GM21576 (cell line): ENCODE data around the gene PRR3.

ENCODE experiments used
- ATAC-seq: cut with Tn5 transposase; IDR thresholded peaks from one replicate; pipeline ENCODE4 v1.9.1; 2021; ENCODE audit warnings: mild to moderate bottlenecking, moderate library complexity; ENCODE audit not compliant: unreplicated experiment

The PRR3 gene

DNA sequence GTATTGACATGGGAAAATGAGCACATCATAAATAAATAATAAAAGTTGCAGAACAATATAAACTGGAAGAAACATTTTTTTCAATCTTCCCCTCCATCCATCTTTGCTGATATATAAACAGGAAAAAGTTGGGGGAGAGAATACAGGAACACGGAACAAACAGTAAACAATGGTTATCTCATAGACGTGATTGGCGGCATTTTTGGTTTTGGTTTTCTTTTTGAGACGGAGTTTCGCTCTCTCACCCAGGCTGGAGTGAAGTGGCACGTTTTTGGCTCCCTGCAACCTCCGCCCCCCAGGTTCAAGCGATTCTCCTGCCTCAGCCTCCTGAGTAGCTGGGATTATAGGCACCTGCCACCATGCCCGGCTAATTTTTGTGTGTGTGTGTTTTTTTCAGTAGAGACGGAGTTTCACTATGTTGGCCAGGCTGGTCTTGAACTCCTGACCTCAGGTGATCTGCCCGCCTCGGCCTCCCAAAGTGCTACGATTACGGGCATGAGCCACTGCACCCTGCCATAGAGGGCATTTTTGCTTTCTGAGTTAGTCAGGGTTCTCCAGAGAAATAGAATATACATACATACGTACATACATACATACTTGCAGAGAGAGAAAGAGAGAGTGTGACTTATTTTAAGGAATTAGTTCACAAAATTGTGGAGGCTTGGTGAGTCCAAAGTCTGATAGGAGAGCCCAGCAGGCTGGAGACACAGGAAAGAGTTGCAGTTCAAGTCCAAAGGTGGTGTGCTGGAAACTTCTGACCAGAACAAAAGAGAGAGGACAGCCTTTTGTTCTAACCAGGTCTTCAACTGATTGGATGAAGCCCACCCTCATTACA is 23.4 kb upstream of the PRR3 start:
- ATAC-seq: no peak

DNA sequence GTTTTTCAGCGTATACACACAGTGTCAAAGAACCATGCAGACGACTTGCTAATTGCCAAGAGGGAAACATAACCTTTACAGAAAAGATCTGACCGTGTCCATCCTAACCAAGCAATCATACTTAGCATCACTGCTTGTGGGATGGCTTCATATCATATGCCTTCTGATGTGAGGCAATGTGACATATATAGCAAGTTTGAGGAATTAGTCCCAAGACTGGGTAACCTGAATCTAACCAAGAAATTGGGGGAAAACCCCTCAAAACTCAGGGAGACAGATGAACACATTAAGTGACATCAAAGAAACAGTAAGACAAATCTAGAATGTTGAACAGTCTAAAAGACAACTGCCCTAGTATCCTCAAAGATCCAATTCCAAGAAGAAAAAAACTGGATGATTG is 19.2 kb upstream of the PRR3 start:
- no peak for ATAC-seq

DNA sequence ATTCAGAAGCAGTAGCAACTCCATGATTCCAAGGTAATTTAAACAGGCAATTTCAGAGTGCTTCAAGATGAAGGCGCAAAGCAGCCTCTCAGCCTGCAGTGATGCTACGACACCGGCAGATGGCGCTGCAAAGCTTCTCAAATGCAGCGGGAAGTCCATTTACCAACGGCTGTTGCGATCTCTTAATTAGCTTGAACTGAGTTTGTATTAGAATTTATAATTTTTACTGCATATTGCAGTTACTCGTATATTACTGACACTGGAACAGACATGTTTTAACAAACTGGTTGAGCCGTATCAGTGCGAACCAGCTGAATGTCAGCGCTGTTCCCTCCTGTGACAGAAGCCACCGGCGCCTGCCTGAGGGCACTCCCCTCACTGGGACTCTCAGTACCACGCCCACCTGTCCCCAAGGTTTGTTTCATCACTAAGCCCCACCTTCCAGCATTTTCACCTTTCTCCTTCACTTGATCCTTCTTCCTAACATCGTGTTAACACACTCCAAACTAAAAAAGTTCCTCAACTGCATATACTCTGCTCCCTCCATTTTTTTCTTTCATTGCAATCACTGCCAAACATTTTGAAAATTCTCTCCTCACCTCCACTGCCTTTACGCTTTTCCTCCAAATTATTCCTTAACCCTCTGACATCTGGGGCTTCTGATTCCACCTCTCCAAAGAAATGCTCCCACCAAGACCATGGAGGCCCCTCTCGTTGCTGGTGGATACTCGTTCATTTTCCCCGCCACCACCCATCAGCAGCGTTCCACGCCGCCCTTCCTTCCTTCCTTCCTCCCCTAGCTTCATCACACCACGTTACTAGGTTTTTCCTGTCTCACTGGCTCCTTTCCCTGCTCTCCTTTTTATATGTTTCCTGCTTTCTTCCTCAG is 15.3 kb upstream of the PRR3 start:
- peak; percentile 49 for ATAC-seq

DNA sequence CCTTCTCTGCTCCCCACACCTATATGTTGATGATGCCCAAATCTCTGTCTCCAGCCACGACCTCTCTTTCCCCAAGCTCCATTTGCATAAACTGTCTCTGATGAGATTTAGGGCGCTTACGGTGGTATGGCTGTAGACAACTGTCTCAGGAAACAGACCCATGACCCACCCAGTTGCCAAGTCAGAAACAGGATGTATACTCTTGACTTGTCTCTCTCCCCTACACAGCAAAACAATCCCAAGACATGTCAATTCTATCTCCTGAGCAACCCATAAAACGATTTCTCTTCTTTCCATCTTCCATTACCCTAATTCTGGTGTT is 14.7 kb upstream of the PRR3 start:
- no peak for ATAC-seq

DNA sequence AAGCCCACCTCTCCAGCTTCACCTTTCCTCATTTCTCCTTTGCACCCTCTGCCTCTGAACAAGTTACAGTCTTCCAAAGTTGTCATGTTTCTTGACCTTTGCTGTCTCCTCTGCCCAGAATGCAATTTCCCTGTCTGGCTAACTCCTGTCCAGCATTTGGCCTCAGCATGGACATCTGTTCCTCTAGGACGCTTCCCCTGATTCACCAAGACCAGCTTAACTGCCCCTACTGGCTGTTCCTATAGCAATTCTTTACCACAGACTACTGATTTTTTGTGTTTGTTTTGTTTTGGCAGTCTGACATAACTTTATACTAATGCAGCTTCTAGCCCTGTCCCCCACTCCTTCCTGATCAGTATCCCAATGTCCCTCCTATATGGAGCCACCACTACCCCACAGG is 14.2 kb upstream of the PRR3 start:
- ATAC-seq: no peak

DNA sequence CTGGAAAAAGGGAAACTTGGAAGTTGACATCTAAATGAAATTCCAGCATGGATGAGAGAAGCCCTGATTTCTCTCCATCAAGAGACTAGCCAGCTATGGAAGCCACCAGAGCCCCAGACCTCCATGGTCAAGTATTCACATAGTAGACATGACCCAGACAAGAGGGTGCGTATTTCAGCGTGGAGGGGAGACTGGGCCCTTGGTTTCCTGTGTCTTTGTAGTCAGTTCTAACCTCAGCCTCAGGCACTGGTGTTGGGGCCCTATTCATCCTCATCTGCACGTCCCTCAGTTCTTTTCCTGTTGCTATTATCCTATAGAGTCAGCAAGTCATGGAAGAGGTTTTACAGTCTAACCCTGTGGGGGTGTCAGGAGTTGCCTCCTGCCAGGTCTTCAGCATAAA is 13.3 kb upstream of the PRR3 start:
- ATAC-seq: no peak

DNA sequence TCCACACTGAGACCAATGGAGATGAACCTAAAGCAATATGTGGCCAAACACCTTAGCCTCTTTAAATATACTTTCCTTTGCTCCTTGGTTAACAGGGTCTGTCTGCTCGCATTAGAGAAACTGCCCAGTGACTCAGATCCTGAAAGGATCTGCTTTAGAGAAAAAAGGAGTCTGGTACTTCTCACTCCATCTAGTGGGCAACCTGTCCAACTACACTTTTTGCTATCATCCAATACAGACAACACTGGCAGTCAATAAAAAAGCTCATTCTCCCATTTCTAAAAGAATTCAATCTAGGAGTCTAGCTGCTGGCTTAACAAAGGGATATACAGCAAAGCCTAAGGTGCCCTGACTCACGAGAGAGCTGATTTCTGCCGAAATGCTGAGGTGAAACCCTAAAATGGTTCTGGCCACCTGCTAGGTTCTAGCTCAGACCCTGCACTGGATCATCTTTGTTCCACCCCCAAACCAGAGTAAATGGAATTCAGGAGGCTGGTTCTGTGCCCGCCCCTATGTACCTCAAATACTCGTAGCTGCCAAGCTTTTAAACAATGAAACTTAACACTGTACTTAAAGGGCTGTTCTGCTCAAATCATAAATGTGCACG is 12.3 kb upstream of the PRR3 start:
- ATAC-seq: no peak

DNA sequence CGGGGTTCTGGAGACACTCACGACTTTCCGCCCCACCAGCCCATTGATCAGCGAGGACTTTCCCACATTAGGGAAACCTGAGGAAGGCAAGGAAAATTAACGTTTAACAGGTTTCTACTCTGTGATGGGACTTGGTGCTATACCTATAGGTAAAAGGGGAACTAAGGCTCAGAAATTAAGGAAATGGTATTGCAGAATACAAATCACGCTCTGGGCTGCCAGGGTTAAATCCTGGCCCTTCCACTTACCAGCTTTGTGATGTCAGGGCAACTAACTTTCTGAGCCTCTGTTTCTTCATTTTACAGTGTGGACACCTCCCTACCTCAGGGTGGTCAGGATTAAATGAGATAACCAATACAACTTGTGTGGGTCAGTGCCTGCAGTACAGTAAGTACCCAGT is 9.6 kb upstream of the PRR3 start:
- ATAC-seq: no peak

DNA sequence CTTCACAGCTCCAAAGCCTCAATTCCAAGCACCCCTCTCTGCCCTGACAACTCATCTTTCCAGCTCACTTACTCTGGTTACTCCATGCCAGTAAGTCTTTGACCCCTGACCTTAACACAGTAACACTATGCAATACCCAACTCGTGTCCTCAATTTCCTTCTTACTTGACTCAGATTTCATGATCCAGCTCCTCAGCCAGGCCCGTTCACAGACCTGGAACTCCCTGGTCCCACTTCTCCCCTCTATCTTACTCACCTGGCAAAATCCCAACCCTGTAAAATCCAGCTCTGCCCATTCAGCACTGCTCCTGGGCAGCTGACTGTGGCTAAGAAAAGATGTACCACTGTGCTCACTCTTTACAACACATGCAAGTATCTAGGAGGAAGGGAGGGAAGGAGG is 8.7 kb upstream of the PRR3 start:
- ATAC-seq: no peak

DNA sequence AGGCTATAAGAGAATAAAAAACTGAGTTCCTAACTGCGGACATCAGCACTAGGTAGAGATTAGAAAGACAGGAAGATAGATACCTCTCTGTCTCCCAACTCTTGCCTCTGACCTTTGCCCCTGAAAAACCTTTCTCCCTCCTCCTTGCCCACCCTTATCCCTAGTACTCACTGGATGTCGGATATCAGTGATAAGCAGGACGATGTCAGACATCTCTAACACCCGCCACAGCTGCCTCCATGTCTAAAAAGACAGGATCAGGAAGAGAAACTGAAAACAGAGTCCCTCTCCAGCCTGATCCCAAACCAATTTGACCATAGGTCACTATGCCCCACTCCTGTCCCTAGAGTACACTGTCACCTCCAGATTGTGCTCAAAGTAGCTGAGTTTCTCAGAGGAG is 2.7 kb upstream of the PRR3 start:
- no peak for ATAC-seq

DNA sequence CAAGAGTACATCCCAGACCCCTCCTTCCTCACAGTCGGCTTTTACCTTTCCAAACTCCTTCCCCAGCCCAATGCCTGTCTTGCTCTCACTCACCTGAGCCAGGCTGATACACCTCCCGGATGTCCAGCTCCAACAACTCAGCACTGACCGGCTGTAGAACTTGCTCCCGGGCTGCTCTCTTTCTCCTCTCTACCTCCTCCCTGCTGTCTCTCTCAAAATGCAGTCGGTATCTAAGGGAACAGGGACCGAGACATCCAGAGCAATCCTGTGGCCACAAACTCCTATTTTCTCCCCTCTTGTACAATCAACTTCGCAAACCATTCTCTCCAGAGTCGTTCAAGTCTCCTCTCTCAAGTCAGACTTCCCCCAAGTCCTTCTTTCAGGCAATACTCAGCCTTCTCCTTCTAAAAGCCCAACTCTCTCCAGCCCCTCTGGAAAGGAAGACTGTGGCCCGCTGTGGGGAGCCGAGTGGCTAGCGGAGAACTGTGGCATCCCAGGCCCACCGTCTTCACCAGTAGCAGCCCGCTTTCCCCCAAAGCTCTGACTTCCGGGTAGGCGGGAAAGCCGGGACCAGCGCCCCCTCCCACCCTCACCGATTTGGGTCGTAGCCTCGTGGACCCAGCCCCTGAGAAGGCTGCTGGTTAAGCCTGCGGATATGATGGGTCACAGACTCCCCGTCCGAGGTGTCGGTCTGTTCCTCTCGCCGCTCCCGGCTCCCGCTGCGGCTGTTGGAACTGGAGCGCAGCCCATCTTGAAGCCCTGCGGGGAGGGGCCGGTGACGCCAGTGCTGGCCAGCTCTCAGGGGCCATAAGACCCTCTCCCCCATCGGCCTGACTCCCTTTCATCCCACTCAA is 1.9 kb upstream of the PRR3 start:
- no peak for ATAC-seq

DNA sequence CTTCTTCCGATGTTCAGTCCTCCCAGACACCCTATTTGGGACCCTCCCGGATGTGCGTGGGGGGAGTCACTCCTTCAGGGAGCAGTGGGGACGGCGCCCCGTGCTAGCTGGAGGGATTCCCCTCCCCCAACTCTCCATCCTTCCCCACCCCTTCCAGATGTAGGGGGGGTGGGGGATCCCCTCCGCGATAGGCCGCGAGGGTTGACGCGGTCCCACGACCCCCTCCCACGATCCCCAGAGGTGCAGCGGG is 1.4 kb upstream of the PRR3 start:
- ATAC-seq: no peak

DNA sequence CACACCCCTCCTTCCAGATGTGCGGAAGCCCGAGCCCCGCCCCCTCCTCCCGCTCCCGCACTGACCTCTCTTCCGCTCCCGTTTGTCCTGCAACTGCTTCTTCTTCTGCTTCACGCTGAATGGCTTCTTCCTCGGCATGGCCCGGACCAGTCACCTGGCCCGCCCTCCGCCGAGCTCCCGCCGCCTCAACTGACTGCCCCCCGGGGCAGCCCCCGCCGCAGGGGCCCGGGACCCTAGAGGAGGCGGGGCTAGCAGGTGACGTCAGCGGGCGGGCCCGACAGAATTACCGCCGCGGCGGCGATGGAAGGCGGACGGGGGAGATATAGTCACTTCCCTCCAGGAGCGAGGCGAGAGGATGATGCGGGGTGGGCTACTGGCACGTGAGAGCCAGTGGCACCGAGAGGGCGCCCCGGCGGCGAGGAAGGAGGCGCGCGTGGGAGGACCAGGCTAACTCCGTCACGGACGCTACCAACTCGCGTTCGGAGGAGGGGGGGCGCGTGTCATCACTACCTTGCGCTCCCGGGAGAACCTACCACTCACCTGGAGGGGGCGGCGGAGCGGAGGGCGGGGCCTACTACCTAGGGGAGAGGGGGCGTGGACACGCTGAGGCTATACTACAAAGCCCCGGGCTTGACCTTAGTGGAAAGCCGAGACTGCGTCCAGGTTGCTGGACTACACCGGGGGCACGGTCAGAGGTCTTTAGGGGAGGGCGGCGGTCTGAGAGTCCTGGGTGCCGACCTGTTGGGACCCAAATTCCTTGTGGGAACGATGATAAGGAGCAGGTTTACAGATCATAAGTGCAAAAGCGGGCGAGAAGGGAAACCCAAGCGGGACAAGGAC is 809 bp upstream of the PRR3 start, which contains the start of gene GNL1:
GNL1 (minus strand) TSS at position 424 of the 840 bp plus-strand sequence; CDS start at position 138, 286 bp downstream.
- ATAC-seq: peak; percentile 70

DNA sequence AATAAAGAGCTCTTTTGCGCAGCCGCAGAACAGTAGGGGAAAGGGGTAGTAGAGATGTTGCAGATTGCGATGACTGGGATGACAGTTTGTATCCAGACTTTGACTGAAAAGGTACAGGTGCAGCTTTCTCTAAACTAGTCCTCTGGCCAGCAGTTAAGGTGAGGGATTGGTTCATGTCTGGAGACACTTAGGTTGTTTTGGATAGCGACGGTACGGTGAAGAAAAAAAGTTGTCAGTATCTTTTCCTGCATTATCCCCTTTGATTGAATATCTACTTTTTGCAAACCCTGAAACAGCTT is 537 bp downstream of the PRR3 start:
- ATAC-seq: no peak

DNA sequence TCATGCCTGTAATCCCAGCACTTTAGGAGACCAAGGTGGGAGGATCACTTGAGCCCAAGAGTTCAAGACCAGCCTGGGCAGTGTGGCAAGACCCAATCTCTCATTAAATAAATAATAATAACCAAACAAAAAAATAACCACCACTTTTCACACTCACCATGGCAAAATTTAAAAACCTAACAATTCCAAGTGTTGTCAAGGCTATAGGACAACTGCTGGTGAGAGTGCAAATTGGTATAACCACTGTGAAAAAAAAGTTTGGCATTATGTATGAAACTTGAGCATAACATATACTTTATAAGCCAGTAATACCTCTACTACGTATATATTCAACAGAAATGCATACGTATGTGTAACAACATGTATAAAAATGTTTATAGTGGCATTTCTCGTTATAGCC is 3.8 kb downstream of the PRR3 start:
- no peak for ATAC-seq

DNA sequence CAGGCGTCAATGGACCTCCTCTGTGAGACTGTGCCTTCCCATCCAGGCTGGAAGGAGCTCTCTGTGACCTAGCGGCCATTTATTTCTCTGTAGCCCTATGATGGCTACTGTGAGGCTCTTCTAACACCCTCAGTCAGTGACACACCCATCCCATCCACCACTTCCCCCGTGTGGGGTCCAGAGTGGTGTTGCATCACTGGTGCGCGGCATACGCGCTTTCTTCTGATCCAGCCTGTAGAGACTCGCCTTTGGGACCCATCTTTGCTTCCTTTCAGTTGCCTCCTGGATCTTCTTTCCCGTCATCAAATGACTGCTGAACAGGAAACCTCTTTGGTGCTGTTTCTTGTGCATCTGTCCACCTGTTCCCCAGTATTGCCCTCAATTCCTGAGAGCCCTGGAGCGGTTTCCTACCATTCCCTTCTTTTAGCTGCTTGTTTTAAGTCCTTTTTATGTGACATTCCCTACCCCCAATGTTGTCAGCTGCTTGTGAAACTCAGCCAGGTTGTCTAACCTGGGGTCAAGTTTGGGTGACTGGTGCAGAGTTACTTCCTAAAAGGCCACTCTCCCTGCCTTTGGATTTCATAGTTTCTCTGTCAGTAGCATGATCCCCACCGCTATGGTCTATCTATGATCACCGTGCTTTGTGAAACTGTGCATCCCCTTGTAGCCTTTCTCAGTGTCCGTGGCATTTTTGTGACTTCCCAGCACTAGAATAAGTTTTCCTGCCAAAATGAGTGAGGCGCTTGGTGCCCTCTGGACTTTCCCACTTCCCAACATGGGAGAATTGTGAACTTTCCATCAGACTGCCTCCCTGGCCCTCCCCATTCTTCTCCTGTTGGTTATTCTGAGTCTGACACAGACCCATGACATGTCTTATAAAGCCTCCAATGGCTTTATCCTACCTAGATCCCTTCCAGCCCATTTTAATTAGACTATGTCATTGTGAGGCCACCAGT is 5.7 kb downstream of the PRR3 start:
- no peak for ATAC-seq

DNA sequence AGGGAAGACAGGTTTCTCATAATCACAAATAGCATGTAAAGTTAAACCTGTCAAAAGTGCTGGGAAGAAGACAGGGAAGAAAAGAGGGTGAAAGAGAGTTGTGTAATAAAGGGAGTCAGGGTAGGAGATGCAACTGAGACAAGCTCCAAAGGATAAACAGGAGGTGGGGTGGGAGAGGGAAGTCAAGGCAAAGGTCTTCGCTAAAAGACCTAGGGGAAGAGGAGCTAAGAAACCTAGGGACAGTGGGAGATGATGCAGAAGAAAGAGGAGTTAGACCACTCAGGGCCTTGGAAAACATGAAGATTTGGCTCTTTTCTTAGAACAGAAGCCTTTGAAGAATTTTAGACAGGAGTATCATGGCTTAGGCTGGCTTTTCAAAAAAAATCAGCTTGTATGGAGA is 7.0 kb downstream of the PRR3 start:
- ATAC-seq: no peak

DNA sequence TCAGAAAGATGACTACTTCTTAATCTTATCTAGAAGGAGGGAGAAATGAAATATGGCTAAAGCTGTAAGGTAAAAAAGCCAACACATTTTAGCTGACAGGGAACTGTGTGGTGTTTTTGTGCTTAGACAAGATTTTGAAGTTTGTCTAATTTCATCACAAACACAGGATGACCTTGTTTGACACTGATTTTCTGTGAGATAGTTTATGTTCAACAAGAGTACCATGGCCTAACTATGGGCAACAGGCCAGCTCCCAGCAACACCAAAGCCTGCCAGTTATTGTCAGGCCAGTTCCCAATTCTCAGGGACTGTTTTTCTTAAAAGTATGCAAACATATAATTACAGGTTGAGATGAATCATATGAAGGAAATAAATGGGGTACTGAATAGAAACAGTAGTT is 8.7 kb downstream of the PRR3 start:
- no peak for ATAC-seq

DNA sequence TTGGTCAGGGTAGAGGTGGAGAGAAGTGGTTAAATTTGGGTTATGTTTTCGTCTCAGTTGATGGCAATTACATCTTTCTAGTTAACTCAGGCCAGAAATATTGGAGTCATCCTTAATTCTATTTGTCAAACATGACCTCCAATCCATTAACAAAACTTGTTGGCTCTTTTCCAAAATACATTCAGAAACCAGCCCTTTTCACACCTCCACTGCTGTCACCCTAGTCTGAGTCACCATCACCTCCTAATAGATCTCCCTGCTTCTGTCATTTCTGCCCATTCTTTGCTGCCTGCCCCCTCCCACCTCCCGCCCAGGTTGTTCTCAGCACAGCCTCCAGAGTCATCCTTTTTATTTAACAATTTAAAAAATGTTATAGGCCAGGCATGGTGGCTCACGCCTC is 11.2 kb downstream of the PRR3 start:
- ATAC-seq: no peak
